Measurements from ENCODE around the gene SMYD3. TPM values are rescaled to one million over a fixed set of nuclear protein-coding genes. Genes with fewer than 3 reads are reported as not detected.

Gene SMYD3
- total and polyA plus RNA-seq, 2 donors (not counting 1 experiment from before 2014, with no cell fraction given): 9.7 to 37.2 TPM

DNA sequence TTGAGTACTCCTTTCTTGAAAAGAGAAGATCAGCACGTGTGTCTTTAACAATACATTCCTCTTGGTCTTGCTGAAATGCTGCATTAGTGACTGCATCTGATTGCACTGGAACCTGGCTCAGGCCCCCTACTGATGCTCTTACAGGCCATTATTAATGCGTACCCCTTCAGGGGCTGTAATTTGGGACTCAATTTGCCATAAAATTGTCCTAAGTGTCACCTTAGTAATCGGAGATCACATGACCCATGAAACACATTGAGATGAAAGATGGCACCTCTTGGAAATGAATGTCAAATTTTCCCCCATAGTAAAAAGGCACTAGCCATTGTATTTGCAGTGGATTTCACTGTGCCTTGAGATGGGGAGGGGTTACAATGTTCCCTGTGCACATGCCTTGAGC, 789.0 kb downstream of the SMYD3 start:
- WGBS (ENCODE audit: insufficient coverage): 97% methylated on average over 2 of the region's 3 CpGs
- no peak overlapping the region for H2AFZ ChIP-seq (ENCODE audit: insufficient read depth, low read depth, low read length, poor library complexity, severe bottlenecking)
- CTCF ChIA-PET: no interaction called here

DNA sequence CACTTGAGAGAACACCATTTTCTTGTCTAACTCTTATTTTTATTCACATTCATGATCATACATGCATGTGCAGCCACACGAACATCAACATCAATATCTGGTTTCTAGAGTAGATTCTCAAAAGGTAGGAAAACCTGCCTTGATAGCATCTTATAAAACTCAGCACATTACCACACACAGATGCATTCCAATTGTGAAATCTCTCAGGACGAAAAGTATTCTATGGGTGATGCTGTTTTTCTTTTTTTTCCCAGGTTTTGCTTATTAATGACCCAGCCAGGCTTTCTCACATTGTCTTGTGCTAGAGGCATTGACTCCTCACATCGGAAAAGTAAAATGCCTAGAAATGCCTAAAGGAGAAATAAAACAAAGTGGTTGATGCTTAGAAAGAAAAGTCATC, 789.5 kb downstream of the SMYD3 start:
- Histone ChIP-seq H3K4me2 (replicated peaks; ENCODE audit: low read depth, low read length, poor library complexity, severe bottlenecking) (no peak overlapping the region), H4K20me1 (ENCODE audit: control insufficient read depth, insufficient read depth, low read length, poor library complexity, severe bottlenecking) (no peaks in the 10 kb centered on the region), H3K9me3 (ENCODE audit: control extremely low read depth in 1 of 3, control insufficient read depth in 2 of 3, insufficient read depth in 1 of 3, low read length in 2 of 3) (peaks cover 0 to 7% (median 0%) of the 10 kb centered on the region in 3 donors), H3K4me1 (ENCODE audit: control insufficient read depth in 2 of 2, insufficient read depth in 2 of 2, low read length in 2 of 2) (no peaks in the 10 kb centered on the region), H2AFZ (ENCODE audit: insufficient read depth, low read depth, low read length, poor library complexity, severe bottlenecking) (no peak overlapping the region), H3K36me3 (replicated peaks in 1 of 2; ENCODE audit: control extremely low read depth in 1 of 2, control insufficient read depth in 1 of 2, extremely low read depth in 1 of 2, insufficient read depth in 2 of 2, low read length in 1 of 2) (no peaks in the 10 kb centered on the region), H3K27ac (ENCODE audit: low read length in 2 of 2) (no peak overlapping the region), H3K4me3 (ENCODE audit: control extremely low read depth in 1 of 5, extremely low read depth in 1 of 5, insufficient read depth in 1 of 5, low read depth in 2 of 5, low read length in 4 of 5) (no peak overlapping the region), H3K9ac (ENCODE audit: low read length) (no peak overlapping the region), H3K27me3 (replicated peaks in 1 of 4; ENCODE audit: control extremely low read depth in 1 of 4, control insufficient read depth in 3 of 4, insufficient read depth in 4 of 4, low read length in 3 of 4) (no peaks in the 10 kb centered on the region), H3K79me2 (ENCODE audit: control insufficient read depth, insufficient read depth, low read length) (no peaks in the 10 kb centered on the region)
- no peak overlapping the region for H3K27ac Mint-ChIP-seq
- no peak for DNase-seq
- TF ChIP-seq EZH2 (IDR thresholded peaks at IDR 0.05; ENCODE audit: borderline replicate concordance, insufficient read depth, low read depth, low read length, poor library complexity, severe bottlenecking): no peak
- TF ChIP-seq, protein P1, sequence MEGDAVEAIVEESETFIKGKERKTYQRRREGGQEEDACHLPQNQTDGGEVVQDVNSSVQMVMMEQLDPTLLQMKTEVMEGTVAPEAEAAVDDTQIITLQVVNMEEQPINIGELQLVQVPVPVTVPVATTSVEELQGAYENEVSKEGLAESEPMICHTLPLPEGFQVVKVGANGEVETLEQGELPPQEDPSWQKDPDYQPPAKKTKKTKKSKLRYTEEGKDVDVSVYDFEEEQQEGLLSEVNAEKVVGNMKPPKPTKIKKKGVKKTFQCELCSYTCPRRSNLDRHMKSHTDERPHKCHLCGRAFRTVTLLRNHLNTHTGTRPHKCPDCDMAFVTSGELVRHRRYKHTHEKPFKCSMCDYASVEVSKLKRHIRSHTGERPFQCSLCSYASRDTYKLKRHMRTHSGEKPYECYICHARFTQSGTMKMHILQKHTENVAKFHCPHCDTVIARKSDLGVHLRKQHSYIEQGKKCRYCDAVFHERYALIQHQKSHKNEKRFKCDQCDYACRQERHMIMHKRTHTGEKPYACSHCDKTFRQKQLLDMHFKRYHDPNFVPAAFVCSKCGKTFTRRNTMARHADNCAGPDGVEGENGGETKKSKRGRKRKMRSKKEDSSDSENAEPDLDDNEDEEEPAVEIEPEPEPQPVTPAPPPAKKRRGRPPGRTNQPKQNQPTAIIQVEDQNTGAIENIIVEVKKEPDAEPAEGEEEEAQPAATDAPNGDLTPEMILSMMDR (IDR thresholded peaks at IDR 0.05): no peak
- peaks cover 2% of the 10 kb centered on the region for H3K27me3 Mint-ChIP-seq
- H3K4me3 Mint-ChIP-seq: no peak overlapping the region
- no CpG with 5 or more reads among the region's 3 CpGs for WGBS (ENCODE audit: insufficient coverage)
- intact Hi-C loops (cut with micrococcal nuclease): no loop called here
- ATAC-seq (ENCODE audit: low read depth): no peak
- H3K4me1 Mint-ChIP-seq: no peaks in the 10 kb centered on the region
- no peaks in the 10 kb centered on the region for H3K9me3 Mint-ChIP-seq (ENCODE audit: insufficient read depth)
- ChIA-PET POLR2A (no interaction called here), CTCF (no interaction called here)

More for the DNA sequence above, 789.0 kb downstream of the SMYD3 start:
- Histone ChIP-seq H3K27ac (ENCODE audit: low read length in 2 of 2) (no peak overlapping the region), H3K9ac (ENCODE audit: low read length) (no peak overlapping the region), H3K4me3 (ENCODE audit: control extremely low read depth in 1 of 5, extremely low read depth in 1 of 5, insufficient read depth in 1 of 5, low read depth in 2 of 5, low read length in 4 of 5) (no peak overlapping the region), H3K4me2 (replicated peaks; ENCODE audit: low read depth, low read length, poor library complexity, severe bottlenecking) (no peak overlapping the region), H3K79me2 (ENCODE audit: control insufficient read depth, insufficient read depth, low read length) (no peaks in the 10 kb centered on the region), H3K27me3 (replicated peaks in 1 of 4; ENCODE audit: control extremely low read depth in 1 of 4, control insufficient read depth in 3 of 4, insufficient read depth in 4 of 4, low read length in 3 of 4) (no peaks in the 10 kb centered on the region), H3K4me1 (ENCODE audit: control insufficient read depth in 2 of 2, insufficient read depth in 2 of 2, low read length in 2 of 2) (no peaks in the 10 kb centered on the region), H3K9me3 (ENCODE audit: control extremely low read depth in 1 of 3, control insufficient read depth in 2 of 3, insufficient read depth in 1 of 3, low read length in 2 of 3) (peaks cover 0 to 7% (median 0%) of the 10 kb centered on the region in 3 donors), H3K36me3 (replicated peaks in 1 of 2; ENCODE audit: control extremely low read depth in 1 of 2, control insufficient read depth in 1 of 2, extremely low read depth in 1 of 2, insufficient read depth in 2 of 2, low read length in 1 of 2) (no peaks in the 10 kb centered on the region), H4K20me1 (ENCODE audit: control insufficient read depth, insufficient read depth, low read length, poor library complexity, severe bottlenecking) (no peaks in the 10 kb centered on the region)
- Mint-ChIP-seq H3K4me1 (no peaks in the 10 kb centered on the region), H3K27me3 (peaks cover 2% of the 10 kb centered on the region), H3K27ac (no peak overlapping the region), H3K9me3 (ENCODE audit: insufficient read depth) (no peaks in the 10 kb centered on the region), H3K4me3 (no peak overlapping the region)
- POLR2A ChIA-PET: no interaction called here
- ATAC-seq (ENCODE audit: low read depth) (no peak), DNase-seq (no peak)
- intact Hi-C loops (cut with micrococcal nuclease): no loop called here
- TF ChIP-seq, protein P1 (IDR thresholded peaks at IDR 0.05): no peak
- TF ChIP-seq EZH2 (IDR thresholded peaks at IDR 0.05; ENCODE audit: borderline replicate concordance, insufficient read depth, low read depth, low read length, poor library complexity, severe bottlenecking): no peak
